Heart right ventricle (tissue), 16 donors: ENCODE measurements around the gene KCNH6. TPM values are rescaled to one million over a fixed set of nuclear protein-coding genes. Genes with fewer than 3 reads are reported as not detected.

Source experiments
- ATAC-seq, 8 donors: fragments of 200-7000 bp; cut with Tn5 transposase; one replicate each; pipeline ENCODE4 v1.9.1; 2020; ENCODE audit warnings: mild to moderate bottlenecking in 8 of 8, moderate library complexity in 8 of 8, moderate number of reproducible peaks in 1 of 8
- DNase-seq, 2 donors: peaks; one replicate each; pipeline ENCODE4 v3.0.0-alpha.2; 2020
- H3K27ac ChIP-seq, 10 donors: fragments of 200-600 bp; sonication (generic) in 2 of 10; one replicate each; pipeline versions ENCODE4 v1.5.0 to v1.8.0; 2020 to 2022; ENCODE audit warnings: mild to moderate bottlenecking in 3 of 10
- H3K27me3 ChIP-seq, 7 donors: fragments of 200-600 bp; one replicate each; pipeline ENCODE4 v1.8.0; 2021 to 2022; ENCODE audit warnings: mild to moderate bottlenecking in 2 of 7
- H3K36me3 ChIP-seq, 9 donors: fragments of 200-600 bp; sonication (generic) in 1 of 9; one replicate each; pipeline versions ENCODE4 v1.5.0 to v1.8.0; 2020 to 2022; ENCODE audit warnings: mild to moderate bottlenecking in 2 of 9
- H3K4me1 ChIP-seq, 9 donors: fragments of 200-600 bp; sonication (generic) in 1 of 9; one replicate each; pipeline versions ENCODE4 v1.5.0 to v1.8.0; 2020 to 2022; ENCODE audit warnings: mild to moderate bottlenecking in 4 of 9
- H3K4me3 ChIP-seq, 10 donors: fragments of 200-600 bp; sonication (generic) in 2 of 10; one replicate each; pipeline versions ENCODE4 v1.5.0 to v1.8.0; 2020 to 2022; ENCODE audit warnings: mild to moderate bottlenecking in 7 of 10, moderate library complexity in 2 of 10
- H3K9me3 ChIP-seq, 11 donors: fragments of 200-600 bp in 10 of 11; sonication (generic) in 2 of 11; one replicate each; pipeline versions ENCODE4 v1.5.0 to v1.8.0; 2013 to 2022; ENCODE audit warnings: mild to moderate bottlenecking in 2 of 11, control low read depth in 1 of 11, moderate library complexity in 1 of 11
- WGBS, 2 donors: extraction: QIAGEN DNeasy Blood & Tissue Kit; methylation state at CpG; one replicate each; pipeline ENCODE4 v1.1.7; 2013; ENCODE audit warnings: inconsistent platforms in 1 of 2; 5-methylcytosine and 5-hydroxymethylcytosine counted together
- intact Hi-C, 10 donors: fragments of 100-400 bp; cut with DNase I; formaldehyde crosslinking; loops; one replicate each; pipeline versions ENCODE4 v1.11.1 to v1.14.2; 2022
- long read RNA-seq, 3 donors: library from polyadenylated mRNA; unstranded; transcript quantifications; one replicate each; pipeline ENCODE4 v2.0.0, GENCODE V29; 2020 to 2021
- polyA plus RNA-seq, 2 donors: library from polyadenylated mRNA; stranded (reverse); fragments of 200-250 nt; gene quantifications; one replicate each; pipeline ENCODE4 v1.2.3, GENCODE V29; 2013
- total RNA-seq, 10 donors: library from RNA; stranded (reverse); fragmentation: NEBNext Ultra II Directional in 3 of 10; extraction: Animal tissue kit (Norgen Biotek cat#: 25700) in 3 of 10; gene quantifications; one replicate each; pipeline versions ENCODE4 v1.2.1 to v1.2.4, GENCODE V29; 2021 to 2023
- TF ChIP-seq, protein P1 (sequence below), 9 donors: fragments of 200-600 bp; sonication (generic) in 2 of 9; IDR thresholded peaks; one replicate each; pipeline versions ENCODE4 v1.5.0 to v1.8.0; 2021 to 2022; ENCODE audit warnings: antibody characterized with exemption in 9 of 9, mild to moderate bottlenecking in 5 of 9, moderate library complexity in 1 of 9
- donor health status: Arrhythmogenic right ventricular cardiomyopathy.
- donor health status: ischemic (EF 13 %, LVEDD 7.1; RV severe dilation, severe dysfunction).
- donor health status: healthy with polysubstance abuse.
- donor health status: DM: no; HTN: yes; CAD: no.
- donor health status: DM: no; HTN: no; CAD: no.
- donor health status: ischemic (EF 25% LVEDD 6.9; RV normal size, moderate dysfunction).
- donor health status: ischemic (EF 25% LVEDD 5.7; RV mildly dilated, moderate dysfunction).
- donor health status: healthy.
- donor health status: DM: yes; HTN: yes; CAD: no.
- donor health status: Ischemic cardiomyopathy.
- donor health status: ischemic (EF 35%, LVEDD 5.7; RV mildly dilated, moderate dysfunction).
- donor health status: nonischemic (EF 11% LVEDD 7.7; RV severe dilation, severe dysfunction).
- donor health status: DM: yes; HTN: yes; CAD: no.
- donor health status: PGD.
- donor health status: ischemic (EF 29% LVEDD 5.4; RV normal size, mild dysfunction).
- donor health status: nonischemic (EF 23%, LVEDD 6.1; RV moderate dilation, normal function).

Gene KCNH6, protein sequence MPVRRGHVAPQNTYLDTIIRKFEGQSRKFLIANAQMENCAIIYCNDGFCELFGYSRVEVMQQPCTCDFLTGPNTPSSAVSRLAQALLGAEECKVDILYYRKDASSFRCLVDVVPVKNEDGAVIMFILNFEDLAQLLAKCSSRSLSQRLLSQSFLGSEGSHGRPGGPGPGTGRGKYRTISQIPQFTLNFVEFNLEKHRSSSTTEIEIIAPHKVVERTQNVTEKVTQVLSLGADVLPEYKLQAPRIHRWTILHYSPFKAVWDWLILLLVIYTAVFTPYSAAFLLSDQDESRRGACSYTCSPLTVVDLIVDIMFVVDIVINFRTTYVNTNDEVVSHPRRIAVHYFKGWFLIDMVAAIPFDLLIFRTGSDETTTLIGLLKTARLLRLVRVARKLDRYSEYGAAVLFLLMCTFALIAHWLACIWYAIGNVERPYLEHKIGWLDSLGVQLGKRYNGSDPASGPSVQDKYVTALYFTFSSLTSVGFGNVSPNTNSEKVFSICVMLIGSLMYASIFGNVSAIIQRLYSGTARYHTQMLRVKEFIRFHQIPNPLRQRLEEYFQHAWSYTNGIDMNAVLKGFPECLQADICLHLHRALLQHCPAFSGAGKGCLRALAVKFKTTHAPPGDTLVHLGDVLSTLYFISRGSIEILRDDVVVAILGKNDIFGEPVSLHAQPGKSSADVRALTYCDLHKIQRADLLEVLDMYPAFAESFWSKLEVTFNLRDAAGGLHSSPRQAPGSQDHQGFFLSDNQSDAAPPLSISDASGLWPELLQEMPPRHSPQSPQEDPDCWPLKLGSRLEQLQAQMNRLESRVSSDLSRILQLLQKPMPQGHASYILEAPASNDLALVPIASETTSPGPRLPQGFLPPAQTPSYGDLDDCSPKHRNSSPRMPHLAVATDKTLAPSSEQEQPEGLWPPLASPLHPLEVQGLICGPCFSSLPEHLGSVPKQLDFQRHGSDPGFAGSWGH
- total RNA-seq (under 1 TPM in 1 of 10 donors, not detected in 9; 0.11 TPM), polyA plus RNA-seq (not detected)
- long read RNA-seq, donor 1 = 0 reads
- long read RNA-seq, donor 2 = 0 reads
- long read RNA-seq, donor 3 = 0 reads

DNA sequence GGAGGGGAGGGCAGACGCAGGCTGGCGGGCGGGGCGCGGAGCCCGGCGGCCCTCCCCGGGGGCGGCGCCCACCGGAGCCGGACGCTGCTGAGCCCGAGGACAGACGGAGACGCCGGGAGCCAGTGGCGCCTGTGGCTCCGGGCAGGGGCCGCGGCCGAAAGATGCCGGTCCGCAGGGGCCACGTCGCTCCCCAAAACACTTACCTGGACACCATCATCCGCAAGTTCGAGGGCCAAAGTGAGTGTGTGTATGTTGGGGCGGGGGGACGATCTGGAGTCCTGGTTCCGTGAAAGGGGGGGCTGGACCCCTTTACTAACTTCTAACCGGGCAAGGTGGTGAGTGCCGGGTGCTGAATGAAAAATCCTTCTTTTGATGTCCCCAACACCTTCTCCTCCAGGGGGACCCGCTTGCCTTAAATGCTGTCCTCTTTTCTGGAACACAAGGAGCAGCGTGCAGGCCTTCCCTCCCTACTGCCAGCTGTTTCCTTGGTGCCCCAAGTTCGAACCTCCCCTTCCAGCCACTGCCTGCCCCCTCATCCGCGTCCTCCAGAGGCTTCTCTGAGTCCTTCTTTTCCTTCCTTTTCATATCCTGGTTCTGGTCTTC lies at the start of gene KCNH6:
Gene KCNH6, plus strand, starts transcription at position 106 of the 603 bp plus-strand sequence. Its CDS starts 56 bp downstream, at position 162.
- intact Hi-C loops = no loop called here
- peaks cover 0 to 32% (median 0%) of the 10 kb centered on the region in 7 donors for H3K27me3 ChIP-seq
- WGBS, 2 donors = 7 to 8% methylated on average over 38 of the region's 38 CpGs

DNA sequence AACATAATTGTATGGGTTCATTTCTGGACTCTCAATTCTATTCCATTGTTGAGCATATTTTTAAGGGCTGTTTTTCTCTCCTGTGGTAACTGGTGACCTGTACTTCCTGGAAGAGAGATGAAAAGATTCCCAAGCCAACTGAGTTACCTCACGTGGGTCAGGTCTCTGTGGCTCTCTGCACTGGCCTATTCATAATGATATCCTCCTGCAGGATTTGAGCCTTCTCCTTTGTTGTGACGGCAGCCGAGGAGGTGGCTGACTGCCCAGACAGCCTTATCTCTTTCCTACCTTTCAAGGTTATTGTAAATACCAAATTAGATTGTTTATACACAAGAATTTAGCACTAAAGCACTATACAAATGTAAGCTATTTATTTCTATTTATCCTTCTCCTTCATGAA lies 49.0 kb upstream of the KCNH6 start:
- Histone ChIP-seq H3K4me1 (peaks cover 13 to 56% (median 45%) of the 10 kb centered on the region in 9 donors), H3K27me3 (peaks cover 0 to 40% (median 6%) of the 10 kb centered on the region in 7 donors), H3K27ac (peak overlapping the region in 7 of 10 donors; percentile 39 to 84 (median 66)), H3K4me3 (no peak overlapping the region), H3K36me3 (no peaks in the 10 kb centered on the region), H3K9me3 (no peaks in the 10 kb centered on the region)
- DNase-seq (peak; percentile 55 to 80), ATAC-seq (peak; percentile 56 to 86 (median 76))
- WGBS, 2 donors = 12% methylated on average over 3 of the region's 3 CpGs
- intact Hi-C loops = loop anchor here in 2 of 10 donors (2.0 to 10.0 kb wide), 2 partner anchors 27 to 81 kb away; partner anchors contain the start of genes CYB561 (in 1 of the 2) and DCAF7 (in 1 of the 2)
- TF ChIP-seq, protein P1, sequence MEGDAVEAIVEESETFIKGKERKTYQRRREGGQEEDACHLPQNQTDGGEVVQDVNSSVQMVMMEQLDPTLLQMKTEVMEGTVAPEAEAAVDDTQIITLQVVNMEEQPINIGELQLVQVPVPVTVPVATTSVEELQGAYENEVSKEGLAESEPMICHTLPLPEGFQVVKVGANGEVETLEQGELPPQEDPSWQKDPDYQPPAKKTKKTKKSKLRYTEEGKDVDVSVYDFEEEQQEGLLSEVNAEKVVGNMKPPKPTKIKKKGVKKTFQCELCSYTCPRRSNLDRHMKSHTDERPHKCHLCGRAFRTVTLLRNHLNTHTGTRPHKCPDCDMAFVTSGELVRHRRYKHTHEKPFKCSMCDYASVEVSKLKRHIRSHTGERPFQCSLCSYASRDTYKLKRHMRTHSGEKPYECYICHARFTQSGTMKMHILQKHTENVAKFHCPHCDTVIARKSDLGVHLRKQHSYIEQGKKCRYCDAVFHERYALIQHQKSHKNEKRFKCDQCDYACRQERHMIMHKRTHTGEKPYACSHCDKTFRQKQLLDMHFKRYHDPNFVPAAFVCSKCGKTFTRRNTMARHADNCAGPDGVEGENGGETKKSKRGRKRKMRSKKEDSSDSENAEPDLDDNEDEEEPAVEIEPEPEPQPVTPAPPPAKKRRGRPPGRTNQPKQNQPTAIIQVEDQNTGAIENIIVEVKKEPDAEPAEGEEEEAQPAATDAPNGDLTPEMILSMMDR (IDR thresholded peaks at IDR 0.05) = no peak

More for the DNA sequence above, at the start of gene KCNH6:
- H3K9me3 ChIP-seq = no peaks in the 10 kb centered on the region
- H3K27ac ChIP-seq = no peak within 1 kb of the TSS
- peaks cover 0 to 3% (median 0%) of the 10 kb centered on the region in 9 donors for H3K4me1 ChIP-seq
- ATAC-seq (peak in 1 of 8 donors; percentile 48), DNase-seq (no peak)
- no peaks in the 10 kb centered on the region for H3K36me3 ChIP-seq
- TF ChIP-seq, protein P1 (IDR thresholded peaks at IDR 0.05) = no peak
- H3K4me3 ChIP-seq = peak within 1 kb of the TSS in 5 of 10 donors; percentile 10 to 33 (median 22)

DNA sequence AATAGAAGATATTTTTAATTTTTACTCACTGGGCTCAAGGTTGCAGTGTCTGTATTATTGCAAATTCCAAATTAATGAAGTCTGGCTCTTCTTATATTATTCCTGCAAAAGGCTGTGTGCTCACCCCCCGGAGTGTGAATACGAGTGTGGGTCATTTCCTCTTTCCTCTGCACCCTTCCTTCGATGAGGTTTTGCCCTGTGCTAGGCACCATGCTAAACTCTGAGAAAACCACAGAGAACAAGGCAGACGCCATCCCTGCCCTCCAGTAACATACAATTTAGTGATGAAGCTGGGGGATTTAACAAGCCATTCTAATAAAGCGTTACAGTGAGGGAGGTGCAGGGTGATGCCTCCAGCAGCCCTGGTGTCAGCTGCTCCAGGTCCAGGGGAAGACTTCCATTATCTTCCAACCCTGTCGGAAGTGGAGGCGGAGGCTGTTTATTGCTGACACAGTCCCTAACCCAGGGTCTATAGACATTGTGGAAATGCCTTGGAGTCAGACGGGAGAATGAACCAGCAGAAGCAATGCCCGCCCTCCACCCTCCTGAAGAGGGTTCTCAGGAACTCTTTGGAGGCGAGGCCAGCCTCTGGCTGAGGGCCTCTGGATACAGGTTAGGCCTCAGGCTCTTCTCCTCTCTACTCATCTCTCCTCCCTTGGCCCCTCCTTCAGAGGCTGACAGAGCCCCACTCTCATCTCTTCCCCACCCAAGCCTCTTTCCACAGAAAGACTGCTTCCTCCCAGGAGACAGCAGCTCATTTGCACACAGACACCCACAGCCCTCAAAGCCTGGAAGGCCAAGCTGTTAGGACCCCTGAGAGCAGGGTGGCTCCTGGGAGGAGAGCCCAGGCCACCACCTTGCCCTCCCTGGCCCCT lies 48.3 kb upstream of the KCNH6 start:
- WGBS, 2 donors = 56 to 63% methylated on average over 10 of the region's 10 CpGs
- Histone ChIP-seq H3K27ac (peak overlapping the region in 9 of 10 donors; percentile 39 to 84 (median 62)), H3K4me3 (peak overlapping the region in 1 of 10 donors; percentile 64), H3K9me3 (no peaks in the 10 kb centered on the region), H3K36me3 (peaks cover 0 to 6% (median 0%) of the 10 kb centered on the region in 9 donors), H3K4me1 (peaks cover 13 to 63% (median 51%) of the 10 kb centered on the region in 9 donors), H3K27me3 (peaks cover 0 to 40% (median 6%) of the 10 kb centered on the region in 7 donors)
- peak in 3 of 8 donors; percentile 3 to 17 (median 17) for ATAC-seq
- DNase-seq = no peak
- TF ChIP-seq, protein P1 (IDR thresholded peaks at IDR 0.05) = no peak
- intact Hi-C loops = loop anchor here in 8 of 10 donors (2.0 to 10.0 kb wide), 6 partner anchors 28 to 132 kb away; partner anchors contain the start of genes CYB561 (in 1 of the 8) and DCAF7 (in 1 of the 8)
